Right lung (tissue), 5 donors: Measurements from ENCODE around the gene HSFX2. TPM values are rescaled to one million over a fixed set of nuclear protein-coding genes. Genes with fewer than 3 reads are reported as not detected.
"Not testable (repeated sequence)": the region's sequence is repeated elsewhere in the genome, so short reads cannot be mapped to it uniquely, and the experiment has no call there.

Source experiments
- DNase-seq, 2 donors: peaks; one replicate each; pipeline ENCODE4 v3.0.0-alpha.2; 2013
- polyA plus RNA-seq, 5 donors: library from polyadenylated mRNA; unstranded; fragments of 120-200 nt; gene quantifications; one replicate each; pipeline versions ENCODE4 v1.2.1 to v1.2.3, GENCODE V29; 2013; ENCODE audit warnings: inconsistent platforms in 1 of 5, low replicate concordance in 1 of 5; ENCODE audit not compliant: insufficient read length in 5 of 5, insufficient read depth in 1 of 5

The HSFX2 gene
- polyA plus RNA-seq, 5 donors: 0.80 to 1.1 TPM; not detected in 3

DNA sequence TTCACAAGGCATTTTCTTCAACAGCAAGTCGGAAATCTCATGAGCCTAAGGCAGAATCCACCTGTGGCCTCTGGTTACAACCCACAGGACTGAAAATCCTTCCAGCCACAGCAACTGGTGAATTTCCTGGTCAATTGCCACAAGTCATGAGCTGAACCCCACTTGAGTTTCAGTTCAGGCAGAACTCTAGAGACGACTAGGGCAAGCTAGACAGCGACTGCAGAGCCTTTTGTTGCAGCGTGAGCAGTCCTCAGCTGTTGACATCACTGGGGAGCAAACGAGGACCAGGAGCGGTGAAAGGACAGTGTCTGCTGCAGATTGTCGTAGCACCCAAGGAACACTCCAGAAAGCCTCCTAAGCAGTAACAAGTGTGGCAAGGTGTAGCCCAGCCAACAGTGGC, 829 bp upstream of the HSFX2 start:
- not testable (repeated sequence) for DNase-seq

- not testable (repeated sequence) for DNase-seq
Observed at GRCh38 chrX:149590993-149591392, 4.1 kb downstream of the HSFX2 start.

GRCh38 chrX:149587359-149587758, 7.8 kb downstream of the HSFX2 start, which contains the start of gene MAGEA9B:
TSS of gene MAGEA9B (minus strand) at chrX:149587459. CDS start at chrX:149583179, 4,280 bp downstream.
- not testable (repeated sequence) for DNase-seq

DNA sequence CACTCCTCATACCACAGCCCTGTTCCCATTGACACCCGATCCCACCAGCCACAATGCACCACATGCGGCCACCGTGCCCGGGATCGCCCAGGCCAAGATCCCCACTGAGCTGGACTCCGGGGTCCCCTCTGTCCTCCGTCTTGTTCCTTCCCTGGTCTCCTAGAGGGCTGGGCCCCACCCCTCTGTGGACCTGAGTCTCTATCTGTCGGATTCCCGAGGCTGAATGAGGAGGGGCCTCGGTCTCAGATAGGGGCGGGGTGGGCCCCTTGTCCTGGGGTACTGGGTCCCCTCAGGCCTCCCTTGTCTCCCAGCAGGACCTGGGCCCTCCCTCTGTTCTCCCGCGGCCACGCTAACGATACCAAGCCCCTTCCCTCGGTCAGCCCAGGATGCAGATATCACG, 9.5 kb downstream of the HSFX2 start:
- DNase-seq: not testable (repeated sequence)

DNA sequence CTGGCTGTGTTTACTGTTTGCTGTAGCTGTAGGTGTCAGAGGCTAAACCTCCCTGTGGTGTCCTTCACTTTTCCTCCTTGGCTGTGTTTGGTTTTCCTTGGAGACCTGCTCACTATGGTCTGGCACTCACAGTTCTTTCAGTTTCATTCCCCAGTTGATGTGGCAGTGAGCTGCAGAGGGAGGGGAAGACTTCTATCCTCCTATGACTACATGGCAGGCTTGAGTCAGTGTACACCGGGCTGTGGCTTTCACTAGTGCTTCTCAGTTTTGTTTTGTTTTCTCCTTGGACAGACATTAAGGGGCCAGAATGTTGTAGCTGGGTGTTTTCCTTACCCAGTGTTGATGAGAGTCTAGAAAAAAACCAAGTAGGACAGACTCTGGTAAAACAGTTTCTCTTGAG, 21.7 kb downstream of the HSFX2 start:
- DNase-seq: not testable (repeated sequence)

GRCh38 chrX:149572743-149573142, 22.4 kb downstream of the HSFX2 start:
- no peak for DNase-seq

DNA sequence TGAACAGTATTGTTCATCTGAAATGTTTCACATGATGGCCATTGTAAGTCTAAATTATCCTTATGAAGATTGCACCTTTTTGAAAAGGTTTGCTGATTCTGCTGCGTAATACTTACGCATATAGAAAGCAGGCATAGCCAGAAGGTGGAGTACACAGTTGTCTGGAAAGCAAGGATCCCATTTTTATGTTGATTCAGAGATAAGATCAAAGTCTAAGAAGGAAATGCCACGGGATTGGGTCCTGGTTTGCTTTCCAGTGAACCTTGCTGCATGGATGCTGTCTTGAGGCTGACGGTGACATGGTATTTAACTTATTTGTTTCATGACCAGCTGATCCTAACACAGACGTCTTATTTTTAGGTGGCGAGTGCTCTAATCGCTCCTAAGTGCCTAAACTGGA, 23.3 kb downstream of the HSFX2 start:
- DNase-seq: no peak

- no peak for DNase-seq
Observed at GRCh38 chrX:149570668-149571067, 24.4 kb downstream of the HSFX2 start.

DNA sequence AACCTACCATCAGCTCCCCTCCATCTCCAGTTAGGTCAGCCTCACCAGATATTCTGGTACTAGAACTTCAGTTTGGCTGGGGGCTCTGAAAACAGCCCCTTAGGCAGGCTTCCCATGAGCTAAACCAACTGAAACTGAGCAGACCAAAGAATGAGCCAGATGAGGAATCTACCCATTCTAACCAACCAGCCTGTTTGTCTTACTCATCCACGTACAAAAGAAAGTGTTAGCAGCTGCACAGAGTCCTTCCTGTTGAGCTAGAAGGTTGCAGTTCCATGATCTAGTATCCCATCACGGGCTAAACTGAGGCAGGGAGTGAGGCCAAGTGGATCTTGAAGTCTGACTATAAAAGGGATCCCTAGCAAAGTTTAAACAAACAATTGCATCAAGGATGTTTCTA, 25.3 kb downstream of the HSFX2 start:
- no peak for DNase-seq

DNA sequence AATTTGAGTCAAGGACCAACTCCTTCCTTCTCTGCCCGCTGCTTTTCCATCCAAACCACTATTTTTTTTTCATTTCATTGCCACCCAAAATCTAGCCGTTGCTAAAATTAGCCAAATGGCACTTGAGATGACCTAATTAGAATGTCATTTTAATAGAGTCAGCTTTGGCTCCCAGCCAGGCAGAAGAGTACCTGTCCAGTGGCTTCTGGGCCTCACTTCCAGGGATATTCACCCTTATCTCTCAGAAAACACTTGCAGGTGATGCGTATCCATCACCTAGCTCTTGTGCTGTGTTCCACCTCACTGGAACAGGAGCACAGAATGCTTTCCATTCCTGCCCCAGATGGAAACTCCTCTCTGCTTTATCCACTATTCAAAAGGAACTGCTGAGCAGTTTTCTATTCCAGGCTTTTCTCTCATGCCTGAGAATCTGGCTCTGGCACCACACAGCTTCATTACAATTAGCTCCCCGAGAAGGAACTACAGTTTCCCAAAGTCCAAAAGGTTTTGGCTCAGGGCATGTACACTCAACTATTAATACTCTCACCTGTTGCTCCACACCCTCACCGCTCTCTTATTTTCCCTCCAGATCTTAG, 26.3 kb downstream of the HSFX2 start:
- DNase-seq: no peak

GRCh38 chrX:149567621-149568417, 27.3 kb downstream of the HSFX2 start:
- DNase-seq: no peak

- DNase-seq: no peak
Observed at GRCh38 chrX:149563359-149563758, 31.8 kb downstream of the HSFX2 start.

DNA sequence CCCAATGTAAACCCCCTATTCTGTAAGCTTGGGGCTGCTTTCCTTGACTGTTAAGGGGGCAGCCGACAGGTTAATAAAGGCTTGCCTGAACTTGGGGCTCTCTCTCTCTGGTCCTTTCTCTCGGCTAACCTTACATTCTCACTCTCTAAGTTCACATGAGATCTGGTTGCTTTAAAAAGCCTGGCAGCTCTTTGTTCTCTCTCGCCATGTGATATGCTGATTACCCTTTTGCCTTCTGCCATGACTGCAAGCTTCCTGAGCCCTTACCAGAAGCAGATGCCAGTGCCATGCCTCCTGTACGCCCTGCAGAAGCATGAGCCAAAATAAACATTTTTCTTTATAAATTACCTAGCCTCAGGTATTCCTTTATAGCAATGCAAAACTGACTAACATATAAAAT, 39.9 kb downstream of the HSFX2 start:
- DNase-seq: not testable (repeated sequence)

DNA sequence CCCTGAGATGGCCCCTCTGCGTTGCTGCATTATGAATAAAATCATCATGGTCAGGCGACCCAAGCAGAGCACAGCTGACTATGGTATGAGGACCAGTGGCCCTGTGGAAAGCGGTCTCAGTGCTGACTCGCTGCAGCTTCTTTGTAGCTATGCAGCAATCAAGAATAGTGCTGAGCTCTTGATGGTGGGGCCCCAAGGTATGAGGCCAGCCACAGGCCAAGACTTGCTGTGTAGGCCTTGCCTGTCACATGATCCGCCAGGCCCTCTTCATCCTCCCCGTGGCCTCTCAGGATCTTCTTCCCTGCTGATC, 43.2 kb downstream of the HSFX2 start:
- not testable (repeated sequence) for DNase-seq

DNA sequence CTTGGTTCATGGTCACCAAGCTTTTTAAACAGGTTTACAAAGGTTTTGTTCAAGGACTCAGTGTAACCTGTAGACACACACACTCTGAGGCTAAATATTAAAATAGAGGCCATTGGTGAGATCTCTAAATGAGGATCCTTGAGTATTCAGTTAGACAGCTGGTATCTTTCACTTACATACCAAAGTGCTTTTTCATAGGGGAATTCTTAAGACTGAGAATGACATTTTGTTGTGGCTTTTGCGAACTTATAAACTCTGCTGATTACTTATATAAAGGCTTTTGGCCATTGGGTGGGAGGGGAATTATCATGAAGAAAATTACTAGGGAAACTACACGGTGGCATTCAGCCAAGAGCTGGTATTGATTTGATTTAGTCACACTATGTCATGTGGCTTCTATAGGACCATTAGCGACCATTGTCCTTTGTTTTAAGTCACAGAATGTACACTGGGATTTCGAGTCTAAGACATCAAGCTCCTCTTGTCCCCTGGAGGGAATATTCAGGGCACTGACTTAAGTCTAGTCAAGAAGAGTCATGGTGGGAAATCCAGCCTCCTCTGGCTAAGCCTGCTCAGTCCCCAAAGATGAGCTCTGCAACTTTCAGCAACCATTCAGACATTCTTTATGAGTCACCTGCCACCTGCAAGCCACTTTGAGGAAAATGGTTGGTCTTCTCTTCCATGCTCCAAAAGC, 43.7 kb downstream of the HSFX2 start:
- DNase-seq: not testable (repeated sequence)

DNA sequence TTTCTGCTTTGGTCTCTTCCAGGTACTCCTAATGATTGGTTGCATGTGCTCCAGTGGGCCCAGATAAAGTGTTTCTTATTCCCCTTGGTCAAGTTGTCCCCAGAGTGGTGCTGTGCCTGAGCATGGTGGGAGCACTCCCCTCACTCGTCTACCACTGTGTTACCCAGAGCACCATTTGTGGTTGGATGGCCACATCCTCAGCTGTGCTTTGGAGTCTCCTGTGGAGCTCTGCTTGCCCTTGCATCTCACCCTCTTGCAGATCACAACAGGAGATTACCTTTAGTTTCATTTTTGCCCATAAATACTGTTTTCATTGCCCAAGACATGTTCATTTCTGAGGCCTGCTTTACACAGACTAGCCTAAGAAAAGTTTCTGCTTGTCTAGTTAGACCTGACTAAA, 44.7 kb downstream of the HSFX2 start:
- DNase-seq: not testable (repeated sequence)

DNA sequence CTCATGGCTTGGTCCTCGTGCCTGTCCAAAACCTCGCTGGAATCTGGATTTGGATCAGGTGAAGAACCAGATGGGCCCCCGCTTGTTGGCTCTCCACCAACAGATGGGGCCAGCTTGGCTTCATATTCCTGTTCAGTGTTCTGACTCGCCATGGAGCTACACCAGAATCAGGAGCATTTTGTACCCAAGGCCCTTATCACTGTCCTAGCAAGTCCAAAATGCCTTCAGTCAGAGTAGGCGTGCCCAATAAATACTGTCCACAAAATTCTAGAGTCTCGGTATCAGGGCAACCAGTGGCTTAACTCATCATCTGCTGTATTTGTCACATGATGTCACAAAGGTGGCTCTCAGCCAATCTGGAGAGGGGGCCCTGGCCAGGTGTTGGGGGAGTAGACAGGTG, 45.4 kb downstream of the HSFX2 start, which contains the start of gene HSFX3:
TSS of gene HSFX3 (minus strand) at position 224 of the 400 bp plus-strand sequence. CDS start at position 152, 72 bp downstream.
- not testable (repeated sequence) for DNase-seq

DNA sequence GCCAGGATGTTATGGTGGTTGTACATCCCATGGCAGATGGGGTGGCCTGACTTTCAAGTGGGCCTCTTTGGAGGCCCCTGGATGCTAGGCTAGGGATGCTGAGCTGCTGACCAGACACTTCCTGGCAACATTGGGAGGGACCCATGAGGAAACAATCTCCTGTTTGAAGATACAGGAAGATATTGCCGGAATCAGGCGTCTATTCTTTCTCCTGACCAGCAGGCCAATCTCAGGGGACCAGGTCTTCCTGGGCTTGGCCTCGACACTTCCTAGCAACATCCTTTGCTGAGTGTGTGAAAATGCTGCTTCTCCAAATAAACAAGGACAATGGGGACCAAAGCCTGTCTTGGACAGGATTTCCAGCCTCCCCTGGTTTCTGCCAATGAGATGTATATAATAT, 47.3 kb downstream of the HSFX2 start:
- DNase-seq: not testable (repeated sequence)

- not testable (repeated sequence) for DNase-seq
Observed at GRCh38 chrX:149546962-149547361, 48.2 kb downstream of the HSFX2 start.

GRCh38 chrX:149545545-149546543, 49.3 kb downstream of the HSFX2 start:
- not testable (repeated sequence) for DNase-seq
